ENCODE results near the gene PDE8A. TPM values are rescaled to one million over a fixed set of nuclear protein-coding genes. Genes with fewer than 3 reads are reported as not detected.
"Not testable (repeated sequence)": the region's sequence is repeated elsewhere in the genome, so short reads cannot be mapped to it uniquely, and the experiment has no call there.

PDE8A gene
- total RNA-seq, 1 donor from 2014 or later: 80.4 TPM

- no peak for DNase-seq (ENCODE audit: low spot score)
Measured at GRCh38 chr15:85171736-85172135, 190.1 kb downstream of the PDE8A start.

- no peak for DNase-seq (ENCODE audit: low spot score)
Measured at GRCh38 chr15:85172846-85173490, 191.3 kb downstream of the PDE8A start.

- DNase-seq (ENCODE audit: low spot score): not testable (repeated sequence)
Measured at GRCh38 chr15:85173630-85174029, 192.0 kb downstream of the PDE8A start.

GRCh38 chr15:85174521-85174920, 192.9 kb downstream of the PDE8A start:
- no peak for DNase-seq (ENCODE audit: low spot score)

- DNase-seq (ENCODE audit: low spot score): not testable (repeated sequence)
Measured at GRCh38 chr15:85177042-85177515, 195.4 kb downstream of the PDE8A start.

- no peak for DNase-seq (ENCODE audit: low spot score)
Measured at GRCh38 chr15:85178308-85178707, 196.7 kb downstream of the PDE8A start.

- DNase-seq (ENCODE audit: low spot score): no peak
Measured at GRCh38 chr15:85179700-85180099, 198.0 kb downstream of the PDE8A start.

- DNase-seq (ENCODE audit: low spot score): not testable (repeated sequence)
Measured at GRCh38 chr15:85185350-85185749, 203.7 kb downstream of the PDE8A start.

GRCh38 chr15:85188171-85188577, 206.5 kb downstream of the PDE8A start:
- DNase-seq (ENCODE audit: low spot score): not testable (repeated sequence)

Other genes with a start within 250 kb of the PDE8A start
- gene ZNF592, start 233.3 kb upstream of the PDE8A start, total RNA-seq: 30.1 TPM
- 2.7 TPM for gene ALPK3, start 164.5 kb upstream of the PDE8A start, total RNA-seq
- gene SLC28A1, start 97.2 kb upstream of the PDE8A start, total RNA-seq: 0.19 TPM